Mesodermal cell (in vitro differentiated cells): ENCODE measurements around the gene RNF166.
"Not testable (repeated sequence)": the region's sequence is repeated elsewhere in the genome, so short reads cannot be mapped to it uniquely, and the experiment has no call there.

ENCODE experiments used
- H3K27ac ChIP-seq: 2 replicates; pipeline ENCODE4 v1.7.0; 2013; ENCODE audit warnings: mild to moderate bottlenecking, low read depth, low read length, moderate library complexity; ENCODE audit not compliant: severe bottlenecking
- H3K36me3 ChIP-seq: 2 replicates; pipeline ENCODE4 v1.7.1; 2013; ENCODE audit warnings: mild to moderate bottlenecking, low read length, moderate library complexity; ENCODE audit not compliant: control insufficient read depth, insufficient read depth
- H3K4me1 ChIP-seq: one replicate; pipeline ENCODE4 v1.7.1; 2013; ENCODE audit warnings: mild to moderate bottlenecking, low read length; ENCODE audit not compliant: insufficient read depth, control insufficient read depth, poor library complexity, severe bottlenecking
- H3K4me3 ChIP-seq: 2 replicates; pipeline ENCODE4 v1.7.0; 2013; ENCODE audit warnings: low read length, control low read depth, mild to moderate bottlenecking; ENCODE audit not compliant: insufficient read depth, poor library complexity, severe bottlenecking; ENCODE audit errors: extremely low read depth
- H3K9me3 ChIP-seq: 2 replicates; pipeline ENCODE4 v1.7.1; 2013; ENCODE audit warnings: mild to moderate bottlenecking, low read length, moderate library complexity; ENCODE audit not compliant: control insufficient read depth
- WGBS, 2 experiments: methylation state at CpG; one replicate each; pipeline ENCODE4 v1.1.5; 2013; ENCODE audit warnings: missing lambda C conversion rate in 2 of 2; ENCODE audit not compliant: insufficient coverage in 2 of 2; 5-methylcytosine and 5-hydroxymethylcytosine counted together

RNF166 gene

DNA sequence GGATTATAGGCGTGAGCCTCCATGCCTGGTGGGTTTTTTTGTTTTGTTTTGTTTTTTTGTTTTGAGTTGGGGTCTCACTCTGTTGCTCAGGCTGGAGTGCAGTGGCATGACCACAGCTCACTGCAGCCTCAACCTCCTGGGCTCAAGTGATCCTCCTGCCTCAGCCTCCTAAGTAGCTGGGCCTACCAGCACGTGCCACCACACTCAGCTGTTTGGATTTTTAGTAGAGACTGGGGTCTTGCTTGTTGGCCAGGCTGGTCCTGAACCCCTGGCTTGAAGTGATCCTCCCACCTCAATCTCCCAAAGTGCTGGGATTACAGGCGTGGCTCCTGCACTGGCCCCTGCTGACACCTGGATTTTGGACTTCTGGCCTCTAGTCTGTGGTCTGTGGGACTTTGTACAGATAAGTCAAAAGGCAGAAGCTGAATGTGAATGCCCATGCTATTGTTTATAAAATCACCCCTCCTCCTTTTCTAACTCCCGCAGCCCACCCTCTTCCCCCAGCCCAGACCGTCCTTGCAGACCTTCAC, 25.6 kb downstream of the RNF166 start:
- 88 to 95% methylated on average over 2 to 3 of the region's 5 CpGs for WGBS, 2 experiments
- no peak overlapping the region for H3K27ac ChIP-seq
- peaks cover 5% of the 10 kb centered on the region for H3K4me1 ChIP-seq
- H3K4me3 ChIP-seq = no peak overlapping the region
- H3K9me3 ChIP-seq = no peaks in the 10 kb centered on the region
- peaks cover 9% of the 10 kb centered on the region for H3K36me3 ChIP-seq

DNA sequence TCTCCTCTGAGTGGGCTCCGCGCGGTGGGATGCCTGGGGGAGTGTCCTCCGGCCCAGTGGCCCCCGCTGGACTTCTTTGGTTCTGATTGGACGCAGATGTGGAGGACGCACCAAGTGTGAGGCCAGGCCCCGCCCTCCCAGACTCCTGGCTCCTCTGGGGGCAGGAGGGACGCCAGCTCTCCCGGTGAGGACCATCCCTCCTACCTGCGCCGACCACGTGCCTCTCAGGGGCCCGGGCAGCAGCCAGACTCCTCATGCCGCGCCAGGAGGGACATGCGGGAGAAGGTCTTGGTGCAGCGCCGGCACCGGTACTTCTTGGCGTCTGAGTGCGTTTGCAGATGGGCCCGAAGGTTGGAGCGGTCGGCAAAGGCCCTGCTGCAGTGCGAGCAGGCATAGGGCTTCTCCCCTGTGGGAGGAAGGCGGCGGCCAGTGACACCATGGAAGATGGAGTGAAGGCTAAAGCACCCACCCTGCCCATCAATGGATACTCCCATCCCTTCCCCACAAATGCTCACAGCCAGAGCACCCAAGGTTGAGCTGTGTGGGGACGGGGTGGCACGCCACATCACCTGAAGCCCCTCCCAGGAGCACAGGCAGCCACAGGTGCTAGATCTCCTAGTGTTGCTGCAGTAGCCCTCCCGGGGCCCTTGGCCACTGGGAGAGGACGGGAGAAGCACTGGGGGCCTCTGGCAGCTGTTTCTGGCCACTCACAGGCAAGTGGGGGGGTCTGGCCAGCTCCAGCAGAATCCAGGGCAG, 27.8 kb downstream of the RNF166 start:
- no peak overlapping the region for H3K27ac ChIP-seq
- H3K9me3 ChIP-seq = no peaks in the 10 kb centered on the region
- peaks cover 24% of the 10 kb centered on the region for H3K36me3 ChIP-seq
- no peak overlapping the region for H3K4me3 ChIP-seq
- 73 to 82% methylated on average over 26 to 28 of the region's 32 CpGs for WGBS, 2 experiments
- peaks cover 5% of the 10 kb centered on the region for H3K4me1 ChIP-seq

GRCh38 chr16:88677721-88678120, 28.5 kb downstream of the RNF166 start:
- H3K4me1 ChIP-seq = peaks cover 5% of the 10 kb centered on the region
- H3K27ac ChIP-seq = no peak overlapping the region
- H3K36me3 ChIP-seq = peaks cover 25% of the 10 kb centered on the region
- H3K9me3 ChIP-seq = no peaks in the 10 kb centered on the region
- 81% methylated on average over 9 of the region's 13 CpGs for WGBS, 2 experiments
- no peak overlapping the region for H3K4me3 ChIP-seq

GRCh38 chr16:88676502-88677242, 29.5 kb downstream of the RNF166 start:
- Histone ChIP-seq H3K4me3 (no peak overlapping the region), H3K9me3 (no peaks in the 10 kb centered on the region), H3K4me1 (peaks cover 4% of the 10 kb centered on the region), H3K27ac (no peak overlapping the region), H3K36me3 (peaks cover 28% of the 10 kb centered on the region)
- 90 to 94% methylated on average over 17 to 19 of the region's 22 CpGs for WGBS, 2 experiments

DNA sequence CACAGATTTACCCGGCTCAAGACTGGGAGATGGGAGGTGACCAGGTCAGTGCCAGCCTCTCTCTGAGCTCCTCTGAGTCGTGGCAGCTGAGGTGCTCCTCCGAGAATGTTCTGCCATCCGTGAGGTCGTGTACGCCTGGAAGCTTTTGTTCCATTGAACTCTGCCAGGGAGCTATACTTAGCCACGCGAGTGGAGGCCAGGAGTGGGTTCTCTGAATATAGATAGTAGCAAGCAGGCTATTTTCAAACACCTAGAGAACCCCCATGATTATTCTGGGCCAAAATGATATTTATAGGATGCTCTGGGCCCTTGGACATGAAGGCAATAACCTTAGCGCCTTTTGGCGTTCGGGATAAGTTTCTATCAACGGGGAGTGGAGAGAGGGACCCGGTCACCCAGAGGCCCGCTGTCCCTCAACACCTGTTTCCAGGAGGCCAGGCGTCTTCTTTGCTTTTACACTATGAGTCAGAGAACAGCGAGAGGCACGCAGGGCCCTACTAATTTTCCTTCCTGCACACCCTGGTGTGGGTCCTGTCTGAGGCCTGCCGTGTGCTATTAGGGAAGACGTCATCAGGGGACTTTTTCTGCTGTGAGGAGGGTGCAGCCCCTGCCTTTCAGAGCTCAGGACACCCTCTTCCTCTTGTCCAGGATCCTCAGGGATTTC, 32.4 kb downstream of the RNF166 start:
- Histone ChIP-seq H3K9me3 (no peaks in the 10 kb centered on the region), H3K36me3 (peaks cover 34% of the 10 kb centered on the region), H3K4me1 (peaks cover 4% of the 10 kb centered on the region), H3K27ac (no peak overlapping the region), H3K4me3 (no peak overlapping the region)
- WGBS, 2 experiments = 96 to 97% methylated on average over 14 to 18 of the region's 19 CpGs

DNA sequence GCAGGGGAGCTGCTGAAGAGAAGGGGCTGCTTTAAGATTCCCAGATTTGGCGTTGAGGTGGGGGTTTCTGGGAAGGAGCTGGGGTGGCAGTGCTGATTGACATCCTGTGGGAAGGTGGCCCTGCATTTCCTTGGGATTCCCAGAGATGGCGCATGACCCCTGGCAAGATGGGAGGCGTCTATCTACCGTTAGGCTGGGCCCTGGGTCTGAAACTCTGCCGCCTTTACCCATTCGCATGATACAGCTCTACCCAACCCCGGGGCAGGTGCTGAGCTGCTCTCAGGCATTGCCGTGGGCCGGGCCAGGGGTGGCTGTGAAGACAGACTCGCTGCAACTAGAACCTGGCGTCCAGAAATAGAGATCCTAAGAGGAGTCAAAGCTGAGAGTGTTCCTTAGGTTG, 33.4 kb downstream of the RNF166 start:
- no peak overlapping the region for H3K4me3 ChIP-seq
- whole genome bisulfite sequencing, 2 experiments = 39 to 48% methylated on average over 9 to 10 of the region's 11 CpGs
- peaks cover 4% of the 10 kb centered on the region for H3K4me1 ChIP-seq
- no peak overlapping the region for H3K27ac ChIP-seq
- H3K9me3 ChIP-seq = no peaks in the 10 kb centered on the region
- H3K36me3 ChIP-seq = peaks cover 40% of the 10 kb centered on the region

GRCh38 chr16:88671806-88672205, 34.4 kb downstream of the RNF166 start:
- Histone ChIP-seq H3K4me3 (no peak overlapping the region), H3K27ac (no peak overlapping the region), H3K9me3 (no peaks in the 10 kb centered on the region), H3K36me3 (peaks cover 40% of the 10 kb centered on the region), H3K4me1 (peaks cover 4% of the 10 kb centered on the region)
- 92 to 96% methylated on average over 18 to 23 of the region's 23 CpGs for WGBS, 2 experiments

DNA sequence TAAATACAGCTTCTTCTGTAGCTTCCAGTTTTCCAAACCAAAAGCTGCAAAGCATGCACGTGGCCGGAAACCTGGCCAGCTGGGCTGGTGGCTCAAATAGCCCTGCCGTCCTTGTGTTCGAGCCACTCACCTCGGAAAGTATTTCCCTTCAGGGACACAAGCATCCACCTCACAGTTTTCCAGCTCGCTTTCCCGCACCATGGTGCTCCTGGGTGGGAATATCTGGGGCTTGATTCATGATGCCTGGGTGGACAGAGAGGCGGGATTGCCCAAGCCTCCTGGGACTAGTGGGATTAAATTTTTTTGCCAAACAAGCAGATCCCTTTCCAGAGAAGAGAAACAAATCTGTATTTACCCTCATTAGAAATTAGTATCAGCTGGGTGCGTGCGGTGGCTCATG, 36.2 kb downstream of the RNF166 start:
- WGBS, 2 experiments = 95 to 98% methylated on average over 5 to 8 of the region's 10 CpGs
- Histone ChIP-seq H3K36me3 (peaks cover 41% of the 10 kb centered on the region), H3K4me1 (peaks cover 4% of the 10 kb centered on the region), H3K27ac (no peak overlapping the region), H3K4me3 (no peak overlapping the region), H3K9me3 (no peaks in the 10 kb centered on the region)

- H3K36me3 ChIP-seq = peaks cover 43% of the 10 kb centered on the region
- not testable (repeated sequence) for H3K27ac ChIP-seq, H3K4me1 ChIP-seq, H3K9me3 ChIP-seq, H3K4me3 ChIP-seq
- 100% methylated on average over 1 of the region's 8 CpGs for WGBS, 2 experiments
Observed at GRCh38 chr16:88669493-88669892, 36.7 kb downstream of the RNF166 start.

DNA sequence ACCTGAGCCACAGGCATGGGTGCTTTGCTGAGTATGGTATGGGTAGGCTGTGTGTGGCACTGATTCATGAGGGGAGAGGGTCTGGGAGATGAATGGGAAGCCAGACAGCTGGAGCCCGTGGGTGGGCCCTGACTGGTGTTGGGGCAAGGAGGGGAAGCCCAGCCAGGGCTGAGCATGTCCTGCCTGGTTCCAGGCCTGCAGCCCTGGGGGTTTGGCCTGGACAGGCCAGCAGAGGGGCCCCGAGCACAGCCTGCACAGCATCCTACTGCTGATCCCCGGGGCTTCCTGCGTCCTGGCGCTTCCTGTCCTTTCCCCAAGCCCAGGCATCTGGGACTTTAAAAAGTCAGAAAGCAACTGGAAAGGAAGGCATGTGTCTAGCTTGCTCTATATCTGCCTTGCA, 38.7 kb downstream of the RNF166 start:
- Histone ChIP-seq H3K27ac (no peak overlapping the region), H3K4me3 (no peak overlapping the region)
- WGBS, 2 experiments = 65 to 81% methylated on average over 4 to 5 of the region's 5 CpGs

More for the DNA sequence above, 38.7 kb downstream of the RNF166 start:
- Histone ChIP-seq H3K9me3 (no peaks in the 10 kb centered on the region), H3K4me1 (peaks cover 2% of the 10 kb centered on the region), H3K36me3 (peaks cover 35% of the 10 kb centered on the region)
